Liver (tissue), 9 donors: ENCODE measurements around the gene TTC7B. TPM values are rescaled to one million over a fixed set of nuclear protein-coding genes. Genes with fewer than 3 reads are reported as not detected.

Source experiments
- DNase-seq: peaks from one replicate; pipeline ENCODE4 v3.0.0-alpha.2; 2017; ENCODE audit warnings: low spot score
- H3K27ac ChIP-seq, 2 donors: one replicate each; pipeline ENCODE4 v1.7.0; 2013; ENCODE audit warnings: inconsistent platforms in 2 of 2, low read length in 2 of 2, control low read depth in 1 of 2, low read depth in 1 of 2, mild to moderate bottlenecking in 1 of 2
- H3K27me3 ChIP-seq, 4 donors: one replicate each; pipeline versions ENCODE4 v1.6.1 to v1.7.0; 2013; ENCODE audit warnings: low read length in 3 of 4, inconsistent platforms in 1 of 4, mild to moderate bottlenecking in 1 of 4, moderate library complexity in 1 of 4; ENCODE audit not compliant: control insufficient read depth in 4 of 4, insufficient read depth in 4 of 4
- H3K36me3 ChIP-seq, 4 donors: one replicate each; pipeline versions ENCODE4 v1.6.1 to v1.7.0; 2013; ENCODE audit warnings: low read length in 3 of 4, mild to moderate bottlenecking in 3 of 4, low read depth in 1 of 4, moderate library complexity in 1 of 4; ENCODE audit not compliant: control insufficient read depth in 4 of 4, insufficient read depth in 3 of 4
- H3K4me1 ChIP-seq, 4 donors: one replicate each; pipeline versions ENCODE4 v1.6.1 to v1.7.0; 2013; ENCODE audit warnings: low read length in 3 of 4, mild to moderate bottlenecking in 3 of 4, moderate library complexity in 1 of 4; ENCODE audit not compliant: control insufficient read depth in 4 of 4, insufficient read depth in 4 of 4
- H3K4me3 ChIP-seq, 3 donors: one replicate each; pipeline versions ENCODE4 v1.6.1 to v1.7.0; 2013; ENCODE audit warnings: low read length in 3 of 3, control low read depth in 1 of 3, low read depth in 1 of 3, mild to moderate bottlenecking in 1 of 3
- H3K9ac ChIP-seq, 2 donors: one replicate each; pipeline ENCODE4 v1.7.0; 2013; ENCODE audit warnings: low read length in 2 of 2, mild to moderate bottlenecking in 2 of 2, moderate library complexity in 2 of 2, control low read depth in 1 of 2, low read depth in 1 of 2
- H3K9me3 ChIP-seq, 4 donors: one replicate each; pipeline versions ENCODE4 v1.6.1 to v1.7.0; 2013; ENCODE audit warnings: low read length in 3 of 4; ENCODE audit not compliant: control insufficient read depth in 4 of 4
- ATF3 ChIP-seq: IDR thresholded peaks from 2 replicates; pipeline ENCODE4 v1.6.1; 2016; ENCODE audit warnings: antibody characterized with exemption
- EGR1 ChIP-seq, 2 donors: IDR thresholded peaks; 2 replicates each; pipeline ENCODE4 v1.6.1; 2016 to 2018; ENCODE audit warnings: antibody characterized with exemption in 2 of 2, low read depth in 2 of 2
- HNF4A ChIP-seq, 2 donors: conservative IDR thresholded peaks; 2 replicates each; pipeline ENCODE4 v1.6.1; 2016; ENCODE audit warnings: antibody characterized with exemption in 2 of 2, mild to moderate bottlenecking in 2 of 2
- NR2F2 ChIP-seq: IDR thresholded peaks from 2 replicates; pipeline ENCODE4 v1.6.1; 2016; ENCODE audit warnings: antibody characterized with exemption
- RAD21 ChIP-seq, 2 donors: IDR thresholded peaks; 2 replicates each; pipeline ENCODE4 v1.6.1; 2016; ENCODE audit warnings: antibody characterized with exemption in 2 of 2, mild to moderate bottlenecking in 2 of 2
- RXRA ChIP-seq, 2 donors: IDR thresholded peaks; 2 replicates each; pipeline ENCODE4 v1.6.1; 2017 to 2018; ENCODE audit warnings: antibody characterized with exemption in 2 of 2, mild to moderate bottlenecking in 1 of 2
- SP1 ChIP-seq: IDR thresholded peaks from 2 replicates; pipeline ENCODE4 v1.6.1; 2018; ENCODE audit warnings: antibody characterized with exemption, mild to moderate bottlenecking
- YY1 ChIP-seq: IDR thresholded peaks from 2 replicates; pipeline ENCODE4 v1.6.1; 2016; ENCODE audit warnings: antibody characterized with exemption, mild to moderate bottlenecking
- ZBTB33 ChIP-seq: IDR thresholded peaks from 2 replicates; pipeline ENCODE4 v1.6.1; 2016; ENCODE audit warnings: antibody characterized with exemption
- WGBS: extraction: QIAGEN DNeasy Blood & Tissue Kit; methylation state at CpG from one replicate; pipeline ENCODE4 v1.1.7; 2013; 5-methylcytosine and 5-hydroxymethylcytosine counted together
- polyA plus RNA-seq, 2 donors: library from polyadenylated mRNA; stranded (reverse) in 1 of 2; unstranded in 1 of 2; fragments of 200-250 nt in 1 of 2; fragments of >200 nt in 1 of 2; fragmentation: Nextera tagmentation in 1 of 2; extraction: Ambion mirVana in 1 of 2; gene quantifications; one replicate each; pipeline versions ENCODE4 v1.2.1 to v1.2.3, GENCODE V29; 2013 to 2015
- total RNA-seq, 2 donors: library from RNA; depleted of rRNA; stranded (reverse); fragments of >200 nt; gene quantifications; one replicate each; pipeline ENCODE4 v1.2.3, GENCODE V29; 2014
- TF ChIP-seq, protein P1 (sequence below): IDR thresholded peaks from 2 replicates; pipeline ENCODE4 v1.6.1; 2016; ENCODE audit warnings: antibody characterized with exemption
- TF ChIP-seq, protein P2 (sequence below): fragments of 150-350 bp; IDR thresholded peaks from 2 replicates; pipeline ENCODE4 v1.5.1; 2017; ENCODE audit warnings: improper control_type of control experiment, low read depth, low read length; ENCODE audit not compliant: missing input control
- donor health status: healthy.
- donor health status: healthy.
- donor health status: healthy.
- donor health status: healthy.
- donor health status: healthy.

Gene TTC7B
- total and polyA plus RNA-seq, 4 donors = 9.1 to 31.0 (median 12.5) TPM

DNA sequence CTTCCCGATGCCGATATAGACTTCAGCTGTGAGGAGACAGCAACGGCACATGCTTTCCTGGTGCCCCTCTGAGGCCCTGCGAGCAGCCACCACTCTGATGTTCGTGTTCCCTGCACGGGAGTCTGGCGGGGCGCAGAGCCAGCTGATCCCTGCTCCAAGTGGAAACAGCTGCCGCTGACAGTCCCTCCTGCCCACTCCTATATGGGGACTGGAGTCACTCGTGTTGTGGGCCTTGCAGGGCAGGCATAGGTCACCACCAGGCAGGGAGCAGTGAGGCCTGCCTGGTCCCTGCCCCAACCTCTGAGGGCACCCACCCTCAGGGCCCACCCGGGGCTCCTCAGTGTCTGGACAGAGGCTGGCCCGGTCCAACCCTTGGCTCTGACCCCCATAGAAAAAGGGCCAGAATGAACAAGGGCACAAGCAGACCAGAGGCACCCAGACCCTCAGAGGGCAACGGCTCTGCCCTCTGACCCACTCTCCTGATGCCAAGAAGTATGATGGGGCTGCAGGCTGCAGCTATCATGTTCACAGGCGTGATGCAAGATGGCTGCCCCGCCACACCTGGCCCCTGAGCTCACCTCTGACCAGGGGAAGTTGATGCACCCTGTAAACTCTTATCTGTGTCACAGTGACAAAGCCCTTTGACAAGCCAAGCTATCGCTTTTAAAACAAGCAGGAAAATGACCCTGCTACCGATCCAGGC is 237.8 kb downstream of the TTC7B start:
- no peaks in the 10 kb centered on the region for H3K9me3 ChIP-seq
- TF ChIP-seq RXRA (IDR thresholded peaks at IDR 0.05) = no peak
- no peak for TF ChIP-seq RAD21 (IDR thresholded peaks at IDR 0.05)
- no peak for TF ChIP-seq ATF3
- TF ChIP-seq, protein P1, sequence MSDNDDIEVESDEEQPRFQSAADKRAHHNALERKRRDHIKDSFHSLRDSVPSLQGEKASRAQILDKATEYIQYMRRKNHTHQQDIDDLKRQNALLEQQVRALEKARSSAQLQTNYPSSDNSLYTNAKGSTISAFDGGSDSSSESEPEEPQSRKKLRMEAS = no peak
- TF ChIP-seq EGR1 (IDR thresholded peaks at IDR 0.05; ENCODE audit: low read depth in 2 of 2) = no peak
- TF ChIP-seq YY1 = no peak
- TF ChIP-seq, protein P2, sequence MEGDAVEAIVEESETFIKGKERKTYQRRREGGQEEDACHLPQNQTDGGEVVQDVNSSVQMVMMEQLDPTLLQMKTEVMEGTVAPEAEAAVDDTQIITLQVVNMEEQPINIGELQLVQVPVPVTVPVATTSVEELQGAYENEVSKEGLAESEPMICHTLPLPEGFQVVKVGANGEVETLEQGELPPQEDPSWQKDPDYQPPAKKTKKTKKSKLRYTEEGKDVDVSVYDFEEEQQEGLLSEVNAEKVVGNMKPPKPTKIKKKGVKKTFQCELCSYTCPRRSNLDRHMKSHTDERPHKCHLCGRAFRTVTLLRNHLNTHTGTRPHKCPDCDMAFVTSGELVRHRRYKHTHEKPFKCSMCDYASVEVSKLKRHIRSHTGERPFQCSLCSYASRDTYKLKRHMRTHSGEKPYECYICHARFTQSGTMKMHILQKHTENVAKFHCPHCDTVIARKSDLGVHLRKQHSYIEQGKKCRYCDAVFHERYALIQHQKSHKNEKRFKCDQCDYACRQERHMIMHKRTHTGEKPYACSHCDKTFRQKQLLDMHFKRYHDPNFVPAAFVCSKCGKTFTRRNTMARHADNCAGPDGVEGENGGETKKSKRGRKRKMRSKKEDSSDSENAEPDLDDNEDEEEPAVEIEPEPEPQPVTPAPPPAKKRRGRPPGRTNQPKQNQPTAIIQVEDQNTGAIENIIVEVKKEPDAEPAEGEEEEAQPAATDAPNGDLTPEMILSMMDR = no peak
- TF ChIP-seq SP1 = no peak
- H3K36me3 ChIP-seq = peaks cover 2 to 20% (median 9%) of the 10 kb centered on the region in 4 donors
- no peak overlapping the region for H3K9ac ChIP-seq
- WGBS = 87% methylated on average over 17 of the region's 17 CpGs
- no peaks in the 10 kb centered on the region for H3K27me3 ChIP-seq
- DNase-seq = no peak
- no peak overlapping the region for H3K27ac ChIP-seq
- no peaks in the 10 kb centered on the region for H3K4me1 ChIP-seq
- no peak overlapping the region for H3K4me3 ChIP-seq

- no peak overlapping the region for H3K27ac ChIP-seq
- no peak for DNase-seq
- no peaks in the 10 kb centered on the region for H3K9me3 ChIP-seq
- WGBS = 93% methylated on average over 18 of the region's 18 CpGs
- H3K4me3 ChIP-seq = no peak overlapping the region
- H3K4me1 ChIP-seq = no peaks in the 10 kb centered on the region
- TF ChIP-seq RXRA (IDR thresholded peaks at IDR 0.05) = no peak
- TF ChIP-seq SP1 = no peak
- TF ChIP-seq HNF4A (conservative IDR thresholded peaks at IDR 0.05) = no peak
- TF ChIP-seq ZBTB33 = no peak
- TF ChIP-seq, protein P1 = no peak
- no peak for TF ChIP-seq EGR1 (IDR thresholded peaks at IDR 0.05; ENCODE audit: low read depth in 2 of 2)
- no peak for TF ChIP-seq NR2F2
- H3K9ac ChIP-seq = no peak overlapping the region
- H3K27me3 ChIP-seq = no peaks in the 10 kb centered on the region
- peaks cover 2 to 19% (median 9%) of the 10 kb centered on the region in 4 donors for H3K36me3 ChIP-seq
These were observed 238.5 kb downstream of the TTC7B start for GRCh38 chr14:90577661-90578282.
